NCI-H526 (cell line): ENCODE data around the gene ASCC3.
"Not testable (repeated sequence)": the region's sequence is repeated elsewhere in the genome, so short reads cannot be mapped to it uniquely, and the experiment has no call there.

ENCODE experiments used
- DNase-seq, 2 experiments: peaks; one replicate each; lab custom pipeline; 2025; lab: John Stamatoyannopoulos, UW

Gene ASCC3

DNA sequence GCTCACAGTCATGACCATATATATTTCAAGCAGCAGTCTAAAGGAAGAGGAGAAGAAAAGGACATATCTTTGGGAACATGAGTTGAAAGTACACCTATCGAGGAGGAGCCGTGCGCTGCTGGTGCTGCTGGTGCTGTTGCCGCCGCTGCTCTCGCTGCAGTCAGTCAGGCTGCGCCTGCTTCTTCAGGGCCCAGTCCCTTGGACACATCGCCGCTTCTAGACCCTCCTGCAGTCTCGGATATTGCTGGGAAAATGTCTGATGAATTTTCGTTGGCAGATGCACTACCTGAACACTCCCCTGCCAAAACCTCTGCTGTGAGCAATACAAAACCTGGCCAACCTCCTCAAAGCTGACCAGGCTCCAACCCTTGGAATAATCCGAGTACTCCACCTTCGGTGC, 8.2 kb upstream of the ASCC3 start:
- no peak for DNase-seq

DNA sequence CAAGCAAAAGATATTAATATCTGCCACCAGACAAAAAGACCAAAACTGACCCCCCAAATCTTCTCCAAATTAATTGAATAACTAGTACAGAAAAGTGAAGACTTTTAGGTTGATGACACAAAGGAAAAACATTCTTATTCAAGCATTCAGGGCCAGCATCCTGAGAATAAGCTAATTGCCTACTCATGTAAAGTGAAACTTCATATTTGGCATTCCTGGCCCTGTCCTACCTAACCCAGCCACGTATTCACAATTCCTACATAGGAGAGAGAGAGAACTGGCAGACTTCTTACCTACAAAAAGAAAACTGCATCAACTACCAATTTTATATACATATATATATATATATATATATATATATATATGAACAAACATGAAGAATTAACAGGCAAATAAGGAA, 4.9 kb upstream of the ASCC3 start:
- DNase-seq, result no peak

GRCh38 chr6:100883347-100883746, 2.2 kb upstream of the ASCC3 start:
- DNase-seq, result peak in 1 of 2 experiments; percentile 3

DNA sequence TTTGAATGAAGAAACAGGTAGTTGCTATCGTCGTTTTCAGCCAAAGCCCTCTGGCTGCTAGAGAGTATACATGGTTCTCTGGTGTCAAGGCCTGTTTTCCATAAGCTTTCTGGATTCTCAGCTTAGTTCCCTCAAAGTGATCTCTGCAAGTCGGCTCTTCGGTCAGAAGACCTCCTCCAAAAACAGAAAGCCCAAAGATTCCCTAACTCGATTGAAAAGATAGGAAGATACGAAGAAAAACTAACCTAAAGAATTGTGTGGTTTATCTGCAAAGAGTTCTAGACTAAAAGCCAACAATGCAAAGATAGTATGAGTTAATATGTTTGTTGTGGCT, 545 bp upstream of the ASCC3 start:
- DNase-seq, result peak in 1 of 2 experiments; percentile 77

GRCh38 chr6:100880149-100880852, 828 bp downstream of the ASCC3 start:
- DNase-seq, result peak in 1 of 2 experiments; percentile 5

- DNase-seq, result no peak
Observed at GRCh38 chr6:100879317-100879716, 1.8 kb downstream of the ASCC3 start.

- DNase-seq, result no peak
Observed at GRCh38 chr6:100877851-100878250, 3.3 kb downstream of the ASCC3 start.

DNA sequence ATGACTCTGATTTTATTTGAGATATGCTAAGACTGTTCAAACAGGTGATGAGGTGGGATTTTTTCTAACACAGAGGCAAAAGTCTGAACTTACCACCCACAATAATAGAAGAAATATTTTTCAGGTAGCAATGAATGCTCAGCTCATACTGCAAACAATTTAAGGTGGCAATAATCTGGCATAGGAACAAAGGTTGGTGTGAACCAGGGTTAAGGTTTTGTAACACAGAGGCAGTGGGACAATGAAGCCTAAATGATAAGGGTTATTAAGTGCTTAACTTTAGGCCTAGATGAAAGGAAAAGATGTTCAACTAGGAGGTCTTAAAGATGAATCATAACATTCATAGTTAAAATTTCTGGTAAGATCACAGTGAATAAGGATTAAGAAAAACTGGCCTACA, 4.9 kb downstream of the ASCC3 start:
- DNase-seq, result no peak

DNA sequence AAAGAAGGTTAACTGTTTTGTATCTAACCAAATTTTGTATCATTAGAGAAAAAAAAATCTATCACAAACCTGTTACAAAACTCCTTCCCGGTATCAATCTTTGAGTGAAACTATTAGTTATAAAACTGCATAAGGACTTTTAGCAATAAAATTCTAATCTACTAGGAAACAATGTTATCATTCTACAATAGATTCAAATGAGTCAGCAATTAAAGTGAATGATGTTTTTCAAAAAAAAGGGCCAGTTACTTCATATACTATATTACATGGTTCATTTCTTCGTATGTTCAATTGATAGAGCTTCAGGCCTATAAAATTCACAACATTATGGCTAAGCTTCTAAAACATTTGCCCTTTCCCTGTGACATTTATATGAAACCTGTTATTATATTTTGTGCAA, 15.6 kb downstream of the ASCC3 start:
- no peak for DNase-seq

DNA sequence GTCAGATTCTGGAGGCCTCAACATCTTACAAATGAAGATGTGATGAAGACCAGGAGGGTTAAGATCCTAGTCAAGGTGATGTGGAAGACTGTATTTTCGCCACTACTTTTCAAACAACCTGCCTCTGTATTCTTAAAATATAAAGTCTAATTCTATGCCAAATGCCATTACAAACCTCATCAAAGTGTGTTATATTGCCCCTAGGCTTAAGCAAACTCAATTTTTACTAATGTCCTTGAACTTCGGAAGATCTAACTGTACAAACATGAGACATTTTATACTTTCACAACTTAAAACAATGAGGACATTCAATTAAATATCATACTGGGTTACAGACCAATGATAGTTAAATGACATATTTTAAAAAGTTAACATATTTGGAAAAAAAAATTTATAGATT, 19.1 kb downstream of the ASCC3 start:
- no peak for DNase-seq

DNA sequence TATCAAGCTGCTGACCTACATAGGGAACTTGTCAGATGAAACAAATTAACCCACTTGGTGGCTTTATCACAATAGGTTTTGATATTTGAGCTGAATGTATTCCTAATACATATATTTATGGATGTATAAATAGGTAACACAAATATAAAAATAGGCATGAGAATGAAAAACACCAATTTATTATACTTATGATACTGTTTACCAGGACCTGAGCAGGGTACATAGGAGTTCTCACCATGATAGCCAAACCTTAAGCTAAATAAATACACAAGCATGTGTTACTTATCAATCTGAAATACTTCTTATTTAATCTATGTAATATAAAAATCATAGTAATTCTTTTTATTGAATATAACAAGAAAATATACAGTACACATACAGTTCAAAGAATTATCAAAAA, 25.0 kb downstream of the ASCC3 start:
- DNase-seq, result no peak

DNA sequence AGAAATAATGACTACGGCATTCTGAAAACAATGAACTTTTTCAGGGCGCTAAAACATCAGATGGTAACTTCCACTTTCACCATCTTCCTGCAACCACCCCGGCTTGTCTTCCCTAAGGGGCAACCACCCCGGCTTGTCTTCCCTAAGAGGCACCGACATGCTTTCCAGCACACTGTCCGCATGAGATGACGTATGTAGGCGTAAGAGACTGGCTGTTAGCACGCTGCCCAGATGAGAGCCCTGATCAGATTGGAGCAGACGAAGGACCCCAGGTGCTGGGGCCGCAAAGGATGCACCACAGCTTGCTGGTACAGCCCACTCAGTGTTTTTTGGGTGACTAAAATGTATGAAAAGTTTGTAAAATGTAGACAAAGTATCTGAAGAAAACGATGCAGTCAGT, 29.3 kb downstream of the ASCC3 start:
- DNase-seq, result no peak

GRCh38 chr6:100850174-100850573, 31.0 kb downstream of the ASCC3 start:
- no peak for DNase-seq

DNA sequence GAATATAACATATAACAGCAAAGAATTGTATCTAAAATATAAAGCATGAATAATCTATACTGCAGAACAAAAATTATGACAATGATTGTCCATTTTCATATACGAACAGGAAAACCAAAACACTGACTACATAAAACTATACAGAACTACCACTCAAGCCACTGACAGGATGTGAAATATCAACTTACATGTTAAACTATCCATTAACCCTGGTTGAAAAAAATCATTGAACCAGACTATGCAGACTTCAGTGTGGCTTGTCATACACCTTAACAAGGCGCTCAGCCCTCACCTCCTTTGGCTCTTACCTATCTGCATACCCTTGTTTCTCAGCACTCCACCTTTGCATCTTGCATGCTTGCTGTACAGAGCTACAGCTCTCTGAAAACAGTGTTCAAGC, 34.9 kb downstream of the ASCC3 start:
- DNase-seq, result no peak

- no peak for DNase-seq
Observed at GRCh38 chr6:100845676-100846075, 35.5 kb downstream of the ASCC3 start.

GRCh38 chr6:100839419-100839818, 41.7 kb downstream of the ASCC3 start:
- no peak for DNase-seq

- no peak for DNase-seq
Observed at GRCh38 chr6:100838011-100838410, 43.1 kb downstream of the ASCC3 start.

GRCh38 chr6:100833972-100834574, 47.1 kb downstream of the ASCC3 start:
- no peak for DNase-seq

- DNase-seq, result not testable (repeated sequence)
Observed at GRCh38 chr6:100829077-100829595, 52.0 kb downstream of the ASCC3 start.

DNA sequence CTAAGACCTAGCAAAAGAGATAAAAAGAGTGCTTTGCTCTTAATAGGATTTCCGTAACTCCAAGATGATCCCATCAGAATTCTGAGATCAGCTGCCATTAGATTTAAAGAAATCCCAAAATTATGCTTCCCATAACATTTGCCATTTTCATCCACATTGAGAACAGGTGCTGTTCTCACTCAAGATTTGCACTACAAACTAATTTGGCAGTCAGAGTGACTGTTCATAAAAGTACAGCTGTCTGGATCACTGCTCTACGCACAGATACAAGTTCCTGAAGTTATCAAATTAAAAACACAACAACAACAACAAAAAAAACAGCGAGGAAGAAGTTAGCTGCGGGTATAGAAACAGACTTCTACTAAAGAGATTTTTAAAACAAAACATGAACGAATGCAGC, 58.1 kb downstream of the ASCC3 start:
- DNase-seq, result no peak

GRCh38 chr6:100818066-100818465, 63.1 kb downstream of the ASCC3 start:
- DNase-seq, result no peak

- DNase-seq, result no peak
Observed at GRCh38 chr6:100810015-100810414, 71.1 kb downstream of the ASCC3 start.

GRCh38 chr6:100809346-100809745, 71.8 kb downstream of the ASCC3 start:
- DNase-seq, result no peak
